Panc1 (cell line): ENCODE data around the gene MTG1.

Source experiments
- POLR2AphosphoS5 ChIP-seq: IDR thresholded peaks from 2 replicates; pipeline ENCODE4 v1.6.1; 2012; ENCODE audit warnings: mild to moderate bottlenecking, low read depth, low read length, moderate library complexity
- SIN3A ChIP-seq: IDR thresholded peaks from 2 replicates; pipeline ENCODE4 v1.6.1; 2012; ENCODE audit warnings: low read depth, mild to moderate bottlenecking, low read length, moderate library complexity, borderline replicate concordance; ENCODE audit not compliant: insufficient read depth
- TF ChIP-seq, protein P1 (sequence below), 2 experiments: IDR thresholded peaks; 2 replicates each; pipeline ENCODE4 v1.6.1; 2011 to 2012; ENCODE audit warnings: low read depth in 2 of 2, control low read depth in 1 of 2, low read length in 1 of 2, mild to moderate bottlenecking in 1 of 2, moderate library complexity in 1 of 2; ENCODE audit not compliant: insufficient read depth in 1 of 2

DNA sequence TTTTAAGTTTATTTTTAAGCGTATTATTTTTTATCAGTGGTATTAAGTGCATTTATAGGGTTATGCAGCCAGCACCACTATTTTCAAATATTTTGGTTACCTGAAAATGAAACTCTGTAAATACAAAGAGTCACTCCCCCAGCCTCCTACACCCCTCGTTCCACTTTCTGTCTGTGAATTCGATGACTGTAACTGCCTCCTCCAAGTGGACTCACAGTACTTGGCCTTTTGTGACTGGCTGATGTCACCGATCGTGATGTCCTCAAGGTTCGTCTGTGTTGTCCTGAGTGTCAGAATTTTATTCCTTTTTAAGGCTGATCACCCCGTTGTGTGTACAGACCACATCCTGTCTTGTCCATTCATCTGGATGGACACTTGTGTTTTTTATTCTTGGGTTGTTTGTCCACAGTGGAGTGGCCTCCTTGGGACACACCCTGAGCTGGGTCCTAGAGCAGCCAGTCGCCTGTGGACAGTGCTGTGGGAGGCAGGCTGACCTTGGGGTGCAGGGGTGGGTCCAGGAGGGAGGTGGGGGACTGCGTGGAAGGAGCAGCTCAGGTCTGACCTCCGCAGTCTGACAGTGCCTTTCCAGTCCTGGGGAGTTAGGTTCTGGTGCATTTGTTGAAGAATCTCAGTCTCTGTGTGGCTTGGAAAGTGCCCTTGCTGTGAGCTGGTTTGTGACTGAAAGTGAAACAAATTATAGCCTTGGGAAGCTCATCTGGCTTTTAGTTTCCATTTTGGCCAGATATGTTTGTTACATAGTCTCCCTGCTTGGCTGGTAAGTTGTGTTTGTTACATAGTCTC, 6.9 kb downstream of the MTG1 start:
- no peak for TF ChIP-seq SIN3A
- no peak for TF ChIP-seq POLR2AphosphoS5
- TF ChIP-seq, protein P1, sequence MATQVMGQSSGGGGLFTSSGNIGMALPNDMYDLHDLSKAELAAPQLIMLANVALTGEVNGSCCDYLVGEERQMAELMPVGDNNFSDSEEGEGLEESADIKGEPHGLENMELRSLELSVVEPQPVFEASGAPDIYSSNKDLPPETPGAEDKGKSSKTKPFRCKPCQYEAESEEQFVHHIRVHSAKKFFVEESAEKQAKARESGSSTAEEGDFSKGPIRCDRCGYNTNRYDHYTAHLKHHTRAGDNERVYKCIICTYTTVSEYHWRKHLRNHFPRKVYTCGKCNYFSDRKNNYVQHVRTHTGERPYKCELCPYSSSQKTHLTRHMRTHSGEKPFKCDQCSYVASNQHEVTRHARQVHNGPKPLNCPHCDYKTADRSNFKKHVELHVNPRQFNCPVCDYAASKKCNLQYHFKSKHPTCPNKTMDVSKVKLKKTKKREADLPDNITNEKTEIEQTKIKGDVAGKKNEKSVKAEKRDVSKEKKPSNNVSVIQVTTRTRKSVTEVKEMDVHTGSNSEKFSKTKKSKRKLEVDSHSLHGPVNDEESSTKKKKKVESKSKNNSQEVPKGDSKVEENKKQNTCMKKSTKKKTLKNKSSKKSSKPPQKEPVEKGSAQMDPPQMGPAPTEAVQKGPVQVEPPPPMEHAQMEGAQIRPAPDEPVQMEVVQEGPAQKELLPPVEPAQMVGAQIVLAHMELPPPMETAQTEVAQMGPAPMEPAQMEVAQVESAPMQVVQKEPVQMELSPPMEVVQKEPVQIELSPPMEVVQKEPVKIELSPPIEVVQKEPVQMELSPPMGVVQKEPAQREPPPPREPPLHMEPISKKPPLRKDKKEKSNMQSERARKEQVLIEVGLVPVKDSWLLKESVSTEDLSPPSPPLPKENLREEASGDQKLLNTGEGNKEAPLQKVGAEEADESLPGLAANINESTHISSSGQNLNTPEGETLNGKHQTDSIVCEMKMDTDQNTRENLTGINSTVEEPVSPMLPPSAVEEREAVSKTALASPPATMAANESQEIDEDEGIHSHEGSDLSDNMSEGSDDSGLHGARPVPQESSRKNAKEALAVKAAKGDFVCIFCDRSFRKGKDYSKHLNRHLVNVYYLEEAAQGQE (IDR thresholded peaks at IDR 0.05; ENCODE audit: insufficient read depth in 1 of 2, low read depth in 2 of 2, low read length in 1 of 2): no peak
